AG10803 (cell line): Measurements from ENCODE around the gene SLC26A3.

Experiments used
- DNase-seq: peaks from one replicate; pipeline ENCODE4 v3.0.0; 2010; ENCODE audit warnings: low read depth
- H3K4me3 ChIP-seq: 2 replicates; pipeline ENCODE4 v1.5.1; 2011; ENCODE audit warnings: mild to moderate bottlenecking, low read length, control low read depth
- CTCF ChIP-seq: conservative IDR thresholded peaks from 2 replicates; pipeline ENCODE4 v1.5.1; 2011; ENCODE audit warnings: mild to moderate bottlenecking, low read length, control low read depth, inconsistent platforms

The SLC26A3 gene

GRCh38 chr7:107833684-107834106 is 30.7 kb upstream of the SLC26A3 start:
- no peak overlapping the region for H3K4me3 ChIP-seq
- DNase-seq = no peak
- TF ChIP-seq CTCF = no peak

GRCh38 chr7:107830420-107830819 is 27.4 kb upstream of the SLC26A3 start:
- H3K4me3 ChIP-seq = no peak overlapping the region
- no peak for DNase-seq
- no peak for TF ChIP-seq CTCF

- no peak for DNase-seq
- TF ChIP-seq CTCF = no peak
- H3K4me3 ChIP-seq = no peak overlapping the region
Measured at GRCh38 chr7:107828540-107828939, 25.5 kb upstream of the SLC26A3 start.

GRCh38 chr7:107827501-107827900 is 24.5 kb upstream of the SLC26A3 start:
- H3K4me3 ChIP-seq = no peak overlapping the region
- TF ChIP-seq CTCF = no peak
- no peak for DNase-seq

- no peak for TF ChIP-seq CTCF
- no peak for DNase-seq
- no peak overlapping the region for H3K4me3 ChIP-seq
Measured at GRCh38 chr7:107826451-107826850, 23.4 kb upstream of the SLC26A3 start.

GRCh38 chr7:107824858-107825257 is 21.8 kb upstream of the SLC26A3 start:
- no peak overlapping the region for H3K4me3 ChIP-seq
- no peak for TF ChIP-seq CTCF
- DNase-seq = no peak

GRCh38 chr7:107818622-107819021 is 15.6 kb upstream of the SLC26A3 start:
- no peak overlapping the region for H3K4me3 ChIP-seq
- TF ChIP-seq CTCF = no peak
- no peak for DNase-seq
